NCI-H510A (cell line): ENCODE data around the gene ELL2.
"Not testable (repeated sequence)": the region's sequence is repeated elsewhere in the genome, so short reads cannot be mapped to it uniquely, and the experiment has no call there.

Source experiments
- DNase-seq: peaks from one replicate; lab custom pipeline; 2025; lab: John Stamatoyannopoulos, UW

ELL2 gene

DNA sequence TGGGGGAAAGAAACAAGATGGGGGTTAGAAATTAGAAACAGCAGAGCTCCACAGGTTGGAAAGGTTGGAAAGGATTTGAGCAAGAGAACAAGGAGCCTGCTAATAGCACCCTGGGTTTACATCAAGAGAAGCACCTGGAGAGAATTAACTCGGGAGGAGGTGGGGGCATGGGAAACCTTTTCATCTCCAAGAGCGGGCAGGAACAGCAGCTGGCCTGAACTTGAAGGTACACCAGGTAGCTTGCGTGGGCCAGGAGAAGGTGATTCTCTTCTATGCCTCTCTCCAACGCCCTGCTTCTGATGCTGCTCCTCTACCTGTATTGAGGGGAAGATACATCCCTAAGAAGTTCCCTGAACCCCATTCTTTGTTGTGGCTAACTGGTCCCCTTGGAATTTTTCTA lies 102.0 kb downstream of the ELL2 start:
- DNase-seq: no peak

DNA sequence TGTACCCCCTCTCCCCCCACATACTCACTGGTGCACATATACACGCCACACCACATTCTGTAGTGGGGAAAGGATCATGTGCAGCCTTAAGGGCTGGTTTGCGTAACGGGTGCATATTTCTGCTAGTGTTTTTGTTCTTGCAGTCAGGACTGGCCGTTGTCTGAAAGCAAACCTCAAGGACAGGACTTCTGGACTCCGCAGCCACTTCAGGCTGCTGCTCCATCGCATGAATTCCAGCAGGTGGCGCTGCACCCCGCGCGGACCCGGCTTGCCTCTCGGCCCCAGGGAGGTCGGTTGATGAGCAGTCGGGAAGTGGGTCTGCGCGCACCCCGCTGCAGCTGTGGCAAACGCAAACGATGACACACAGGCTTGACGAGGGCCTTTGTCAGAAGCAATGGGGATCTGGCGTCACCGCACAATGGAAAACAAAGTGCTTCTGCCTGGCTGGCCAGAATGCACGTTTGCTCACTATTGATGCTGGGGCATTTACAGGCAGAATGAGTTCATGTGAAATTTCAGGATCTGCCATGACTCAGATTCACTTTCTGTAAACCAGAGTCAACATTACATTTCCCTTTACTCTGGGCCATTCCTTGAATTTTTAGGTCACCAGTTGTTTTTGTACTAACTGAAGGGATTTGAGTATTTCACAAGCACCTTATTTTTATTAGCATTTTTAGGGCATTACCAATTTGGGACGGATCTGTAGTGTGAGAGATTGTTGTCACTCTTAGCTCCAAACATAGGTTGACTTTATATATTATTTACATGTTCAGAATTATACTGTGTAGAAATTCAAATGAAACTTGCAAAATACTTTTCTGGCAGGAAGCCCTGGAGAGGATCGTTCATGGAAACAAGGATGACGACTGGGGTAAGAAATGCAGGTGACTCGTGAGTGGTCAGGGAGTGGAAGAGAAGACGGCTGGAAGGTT lies 102.7 kb downstream of the ELL2 start:
- peak; percentile 73 for DNase-seq

DNA sequence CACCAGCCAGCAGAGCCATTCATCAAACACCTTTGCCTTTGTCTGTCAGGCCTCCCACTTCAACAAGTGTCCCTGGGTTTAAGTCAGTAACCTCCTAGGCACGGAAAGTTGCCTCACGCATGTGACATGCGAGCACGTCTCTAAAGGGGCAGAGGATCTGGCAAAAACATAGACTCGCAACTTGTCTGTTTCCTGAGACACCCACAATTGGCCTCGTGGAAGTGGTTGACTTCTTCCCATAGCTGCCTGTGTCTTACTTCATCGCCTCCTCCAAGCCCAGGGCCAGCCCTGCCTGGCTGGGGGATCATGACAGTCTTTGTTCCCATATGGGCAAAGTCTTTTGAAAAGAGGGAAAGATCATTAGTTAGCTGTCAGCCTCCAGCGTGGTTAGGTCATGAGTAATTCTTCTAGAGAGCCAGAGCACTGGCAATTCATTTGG lies 103.6 kb downstream of the ELL2 start:
- no peak for DNase-seq

DNA sequence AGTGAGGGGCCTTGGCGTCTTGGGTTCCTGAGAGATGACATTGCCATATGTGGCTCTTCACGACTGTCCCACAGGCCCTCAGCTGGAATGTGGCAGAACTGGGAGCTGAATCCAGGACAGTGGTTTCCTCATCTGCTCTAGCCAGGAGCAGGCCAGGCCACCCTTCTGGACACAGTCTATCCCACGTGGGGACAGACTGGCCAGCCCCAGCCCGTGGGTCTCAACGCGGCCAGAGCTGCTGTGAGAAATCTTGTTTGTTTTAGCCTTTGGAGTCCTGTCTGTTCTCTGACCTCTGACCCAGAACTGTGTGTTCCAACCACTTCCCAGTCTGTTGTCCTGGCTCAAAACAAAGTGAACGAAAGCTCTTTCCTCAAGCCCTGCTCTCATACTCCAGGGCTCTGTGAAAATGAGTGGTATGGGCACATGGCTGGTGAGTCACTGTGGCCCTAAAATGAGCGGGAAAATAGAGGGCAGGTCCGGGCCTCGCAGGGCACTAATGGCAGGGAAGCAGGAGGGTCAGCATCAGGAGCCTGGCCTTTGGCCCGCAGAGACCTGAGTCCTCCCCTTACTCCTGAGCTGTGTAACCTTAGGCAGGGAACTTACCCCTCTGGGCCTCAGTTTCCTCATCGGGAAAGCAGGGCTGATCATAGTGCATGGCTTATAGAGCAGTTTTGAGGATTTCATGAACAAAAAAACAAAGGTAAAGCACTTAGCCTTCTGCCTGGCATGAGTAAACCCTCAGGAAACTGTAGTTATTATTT lies 104.3 kb downstream of the ELL2 start:
- no peak for DNase-seq

DNA sequence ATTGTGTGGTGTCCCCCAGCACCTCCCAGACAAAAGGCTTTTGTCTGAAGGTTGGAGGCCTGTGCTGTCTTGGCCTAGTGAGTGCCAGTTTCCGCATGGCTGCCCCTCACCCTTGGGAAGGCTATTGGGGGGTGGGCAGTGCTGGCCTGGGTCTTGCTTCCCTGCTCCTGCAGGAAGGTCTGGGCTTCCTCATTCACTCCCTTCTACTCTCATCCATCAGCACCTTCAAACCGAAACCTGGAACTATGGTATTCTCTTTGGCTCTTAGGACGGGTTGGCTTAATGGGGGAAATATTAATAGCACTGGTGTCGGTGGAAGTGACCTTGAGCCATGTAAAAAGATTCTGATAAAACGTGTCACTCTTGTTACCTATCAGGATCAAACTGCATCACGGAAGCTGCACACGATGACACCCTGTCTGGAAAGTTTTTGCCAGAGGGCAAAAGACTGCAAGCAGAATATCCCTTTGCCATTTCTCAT lies 105.1 kb downstream of the ELL2 start:
- DNase-seq: no peak

DNA sequence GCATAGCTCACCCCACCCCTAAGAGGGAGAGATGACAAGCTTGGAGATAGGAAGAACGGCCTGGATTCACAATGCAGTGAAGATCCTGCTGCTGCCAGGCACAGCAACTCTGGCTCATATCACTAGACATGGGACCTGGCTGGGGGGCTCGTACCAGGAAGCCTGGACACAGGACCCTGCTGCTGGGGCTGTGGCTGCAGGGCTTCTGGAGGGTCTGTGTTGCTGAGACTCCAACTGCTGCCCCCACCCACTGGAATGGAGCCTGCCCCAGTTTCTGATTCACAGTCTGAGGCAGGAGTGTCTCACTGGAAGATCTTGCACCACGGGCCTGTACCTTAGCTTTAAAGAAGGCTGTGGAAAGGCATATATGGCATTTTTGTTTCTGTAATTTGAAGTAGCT lies 108.2 kb downstream of the ELL2 start:
- DNase-seq: no peak

DNA sequence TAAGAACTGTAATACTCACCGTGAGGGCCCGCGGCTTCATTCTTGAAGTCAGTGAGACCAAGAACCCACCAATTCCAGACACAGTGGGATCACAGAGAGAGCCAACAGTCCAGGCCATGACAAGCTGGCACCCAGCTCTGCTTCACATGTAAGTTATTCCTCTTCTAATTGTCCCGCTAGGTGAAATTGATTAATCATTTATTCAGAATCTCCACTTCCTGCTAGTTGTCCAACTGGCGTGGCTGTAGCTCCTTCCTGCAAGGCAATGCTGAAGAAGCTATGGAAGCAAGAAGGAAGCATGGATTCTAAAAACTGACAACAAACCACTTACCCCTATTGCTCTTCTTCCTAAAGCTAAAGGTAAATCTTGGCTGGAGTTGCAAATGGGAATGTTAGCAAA lies 109.1 kb downstream of the ELL2 start:
- no peak for DNase-seq

DNA sequence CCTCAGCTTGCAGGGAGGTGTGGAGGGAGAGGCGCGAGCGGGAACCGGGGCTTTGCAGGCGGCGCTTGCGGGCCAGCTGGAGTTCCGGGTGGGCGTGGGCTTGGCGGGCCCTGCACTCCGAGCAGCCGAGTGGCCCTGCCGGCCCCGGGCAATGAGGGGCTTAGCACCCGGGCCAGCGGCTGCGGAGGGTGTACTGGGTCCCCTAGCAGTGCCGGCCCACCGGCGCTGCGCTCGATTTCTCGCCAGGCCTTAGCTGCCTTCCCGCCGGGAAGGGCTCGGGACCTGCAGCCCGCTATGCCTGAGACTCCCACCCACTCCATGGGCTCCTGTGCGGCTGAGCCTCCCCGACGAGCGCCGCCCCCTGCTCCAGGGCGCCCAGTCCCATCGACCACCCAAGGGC lies 110.5 kb downstream of the ELL2 start:
- not testable (repeated sequence) for DNase-seq

DNA sequence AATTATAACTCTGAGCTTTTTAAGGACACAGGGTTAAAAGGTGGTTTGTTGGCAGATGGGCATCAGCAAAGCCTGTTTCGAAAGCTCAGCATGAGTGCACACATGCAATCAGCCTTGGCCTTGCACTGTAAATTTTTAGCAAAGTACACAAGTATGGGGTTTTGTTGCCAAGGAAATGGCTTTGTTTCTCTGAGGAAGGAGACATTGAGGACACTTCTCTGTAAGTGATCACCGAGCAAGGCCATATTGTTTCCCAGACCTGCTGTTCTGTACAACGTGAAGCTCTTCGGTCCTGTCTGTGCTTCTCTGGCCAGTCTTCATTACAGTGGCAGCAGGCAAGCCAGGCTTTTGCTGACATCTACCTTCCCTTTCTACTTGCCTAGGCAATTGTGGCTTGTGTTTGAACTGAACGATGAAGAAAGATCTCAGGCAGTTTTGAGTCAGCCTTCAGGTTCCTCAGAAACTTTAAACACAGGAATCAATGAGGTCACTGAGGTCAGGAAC lies 111.2 kb downstream of the ELL2 start:
- DNase-seq: no peak

DNA sequence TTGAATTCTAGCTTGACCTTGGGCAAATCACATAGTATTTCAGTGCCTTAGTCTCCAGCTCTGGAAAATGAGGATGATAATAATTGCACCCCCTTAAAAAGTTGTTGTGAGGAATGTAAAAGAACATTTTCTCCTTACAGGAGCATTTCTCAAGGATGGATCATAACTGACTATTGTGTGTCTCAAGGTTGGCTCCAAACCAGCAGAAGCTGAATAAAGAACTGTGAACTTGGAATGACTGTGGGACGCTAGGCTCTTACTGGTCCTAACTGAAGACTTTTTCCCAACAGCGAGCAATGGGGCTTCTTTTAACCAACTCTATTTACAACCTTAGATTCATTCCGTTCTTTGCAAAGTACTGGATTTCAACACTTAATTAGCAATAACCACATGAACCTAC lies 113.0 kb downstream of the ELL2 start:
- DNase-seq: no peak

DNA sequence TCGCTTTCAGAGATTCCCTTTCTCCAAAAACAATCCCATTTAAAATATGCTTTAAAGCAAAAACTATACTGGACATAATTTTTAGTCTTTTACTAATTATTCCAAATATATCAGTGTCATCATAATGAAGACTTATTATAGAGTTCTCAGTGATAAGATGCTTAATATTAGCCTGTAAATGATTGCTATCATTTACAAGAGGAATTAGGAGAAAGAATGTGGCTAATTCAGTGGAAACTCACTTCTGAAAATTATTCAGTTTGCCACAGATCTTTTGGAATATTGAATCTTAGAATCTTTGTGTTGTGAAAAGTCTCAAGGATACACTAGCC lies 114.4 kb downstream of the ELL2 start:
- no peak for DNase-seq

DNA sequence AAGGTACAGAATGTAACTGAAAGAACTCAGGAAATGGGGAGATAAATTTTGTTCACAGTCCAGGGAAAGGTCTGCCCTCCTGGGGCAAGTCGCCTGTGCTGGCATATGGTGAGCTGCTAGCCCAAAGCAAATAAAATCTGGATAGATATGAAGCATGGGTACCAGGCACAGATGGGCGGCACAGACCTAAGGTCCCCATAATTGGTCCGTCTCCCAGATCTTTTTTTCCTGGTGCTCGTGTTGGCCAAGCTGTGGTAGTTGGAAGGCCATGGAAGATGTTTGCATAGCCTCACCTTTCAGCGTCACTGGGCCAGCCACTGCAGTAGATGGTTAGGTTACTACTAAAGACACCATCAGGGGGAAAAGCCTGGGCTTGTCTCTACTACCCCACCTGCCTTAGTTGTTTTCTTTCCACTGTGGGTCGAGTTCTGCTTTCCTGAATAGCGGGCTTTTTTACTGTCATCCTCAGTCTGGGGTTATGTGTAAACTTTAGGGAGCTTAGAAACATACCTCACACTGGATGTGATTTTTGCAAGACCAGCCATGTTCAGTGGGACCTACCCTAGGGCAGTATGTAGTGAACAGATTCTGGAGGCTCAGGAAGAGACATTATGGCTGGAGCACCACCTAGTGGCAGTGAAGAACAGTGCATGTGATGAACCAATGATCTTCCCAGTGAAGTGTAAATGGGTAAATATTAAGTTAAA lies 114.9 kb downstream of the ELL2 start:
- DNase-seq: no peak

DNA sequence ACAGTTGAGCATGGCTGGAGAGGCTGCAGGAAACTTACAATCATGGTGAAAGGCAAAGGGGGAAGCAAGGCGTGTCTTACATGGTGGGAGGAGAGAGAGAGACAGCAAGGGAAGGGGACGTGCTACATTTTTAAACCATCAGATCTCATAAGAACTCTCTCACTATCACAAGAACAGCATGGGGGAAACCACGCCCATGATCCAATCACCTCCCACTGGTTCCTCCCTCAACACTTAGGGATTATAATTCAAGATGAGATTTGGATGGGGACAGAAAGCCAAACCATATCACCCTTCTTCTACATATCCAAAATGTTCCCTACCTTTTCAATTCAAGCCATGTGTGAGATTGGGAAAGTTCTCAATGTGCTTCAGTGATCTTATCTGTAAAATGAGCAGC lies 116.3 kb downstream of the ELL2 start:
- DNase-seq: no peak

DNA sequence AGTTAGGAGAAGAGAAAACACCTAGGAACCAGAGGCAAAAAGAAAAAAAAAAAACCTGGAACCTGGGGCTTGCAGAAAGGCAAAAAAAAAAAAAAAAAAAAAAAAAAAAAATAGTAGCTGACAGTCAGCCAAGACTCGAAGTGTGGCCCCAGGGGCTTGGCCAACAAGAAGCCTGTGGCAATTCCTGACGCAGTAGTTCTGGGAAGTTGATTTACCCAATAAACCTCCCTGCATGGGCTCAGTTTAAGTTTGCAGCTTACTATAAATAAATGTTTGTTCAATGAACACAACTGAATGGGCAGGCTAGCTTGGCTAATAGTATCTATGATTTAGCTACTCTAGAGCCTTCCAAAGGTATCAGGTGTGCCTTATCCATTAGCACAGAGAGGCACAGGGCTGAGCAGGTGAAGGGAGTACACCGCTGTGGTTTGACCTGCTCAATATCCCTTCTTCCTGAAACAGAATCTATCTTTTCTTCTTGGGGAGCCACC lies 117.9 kb downstream of the ELL2 start:
- no peak for DNase-seq

DNA sequence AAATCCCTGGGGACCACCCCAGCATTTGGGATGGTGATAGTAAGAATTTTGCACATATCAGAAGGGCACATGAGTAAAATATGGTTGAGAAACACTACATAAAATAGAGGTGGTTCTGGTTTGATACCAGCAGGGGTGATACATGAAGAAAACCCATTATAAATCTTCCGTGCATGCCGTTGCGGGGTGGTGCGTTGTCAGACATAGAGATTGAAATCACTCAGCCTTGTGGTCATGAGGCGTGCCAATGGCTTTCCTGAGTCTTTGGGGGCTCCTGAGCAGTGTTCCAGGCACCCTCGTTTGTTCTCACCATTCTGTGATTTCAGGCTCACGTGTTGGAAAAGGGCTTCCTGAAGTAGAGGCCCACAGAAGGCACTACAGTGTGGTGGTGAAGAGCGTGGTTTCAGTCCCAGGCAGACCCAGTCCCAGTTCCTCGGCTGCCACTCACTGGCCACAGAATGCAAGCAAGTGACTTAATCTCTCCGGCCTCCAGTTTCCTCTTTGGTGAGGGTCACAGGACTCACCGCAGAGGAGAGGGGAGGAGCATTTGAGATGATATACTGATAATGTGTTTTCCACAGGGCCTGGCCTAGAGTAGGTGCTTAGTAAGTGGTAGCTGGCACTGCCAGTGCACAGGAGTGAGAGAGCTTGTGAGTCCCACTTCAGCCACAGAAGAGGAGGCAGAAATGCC lies 118.7 kb downstream of the ELL2 start:
- no peak for DNase-seq

DNA sequence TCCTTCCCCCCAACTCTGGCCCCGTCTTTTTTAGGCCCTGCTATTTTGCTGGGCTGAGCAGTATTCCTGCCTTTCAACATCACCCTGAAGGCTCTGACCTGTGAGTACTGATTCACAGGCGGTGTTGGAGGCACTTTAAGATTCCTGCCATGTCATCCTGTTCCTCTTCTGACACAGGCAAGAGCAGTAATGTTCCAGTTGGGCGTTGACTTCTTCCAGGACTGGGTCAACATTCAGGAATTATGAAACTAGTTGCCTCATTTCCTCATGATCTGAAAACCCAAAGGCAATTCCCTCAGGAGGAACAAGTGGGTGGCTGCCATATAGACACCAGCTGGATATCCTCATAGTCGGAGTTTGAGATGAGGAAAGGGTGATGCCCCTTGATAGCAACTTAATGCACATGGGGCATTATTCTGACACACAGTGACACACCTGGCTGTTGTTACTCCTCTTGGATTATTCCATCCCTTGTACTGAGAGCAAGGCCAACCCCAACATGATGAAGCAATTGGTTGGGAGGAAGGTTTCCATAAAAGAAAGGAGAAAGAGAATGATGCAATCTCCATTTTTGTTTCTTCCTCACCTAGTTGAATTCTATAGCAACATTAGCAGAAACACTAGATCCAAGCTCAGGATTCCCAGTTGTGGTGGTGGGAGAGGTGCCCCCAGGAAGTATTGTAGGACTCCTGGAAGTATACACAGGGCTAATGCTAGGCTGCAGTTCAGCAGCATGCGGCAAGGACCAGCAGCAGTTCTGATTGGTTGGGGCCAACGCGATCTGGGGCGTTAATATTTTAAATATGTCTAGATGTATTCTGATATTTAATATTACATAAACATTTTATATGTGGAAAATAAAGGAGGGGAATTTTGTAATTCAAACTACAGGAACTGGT lies 119.5 kb downstream of the ELL2 start:
- DNase-seq: no peak

DNA sequence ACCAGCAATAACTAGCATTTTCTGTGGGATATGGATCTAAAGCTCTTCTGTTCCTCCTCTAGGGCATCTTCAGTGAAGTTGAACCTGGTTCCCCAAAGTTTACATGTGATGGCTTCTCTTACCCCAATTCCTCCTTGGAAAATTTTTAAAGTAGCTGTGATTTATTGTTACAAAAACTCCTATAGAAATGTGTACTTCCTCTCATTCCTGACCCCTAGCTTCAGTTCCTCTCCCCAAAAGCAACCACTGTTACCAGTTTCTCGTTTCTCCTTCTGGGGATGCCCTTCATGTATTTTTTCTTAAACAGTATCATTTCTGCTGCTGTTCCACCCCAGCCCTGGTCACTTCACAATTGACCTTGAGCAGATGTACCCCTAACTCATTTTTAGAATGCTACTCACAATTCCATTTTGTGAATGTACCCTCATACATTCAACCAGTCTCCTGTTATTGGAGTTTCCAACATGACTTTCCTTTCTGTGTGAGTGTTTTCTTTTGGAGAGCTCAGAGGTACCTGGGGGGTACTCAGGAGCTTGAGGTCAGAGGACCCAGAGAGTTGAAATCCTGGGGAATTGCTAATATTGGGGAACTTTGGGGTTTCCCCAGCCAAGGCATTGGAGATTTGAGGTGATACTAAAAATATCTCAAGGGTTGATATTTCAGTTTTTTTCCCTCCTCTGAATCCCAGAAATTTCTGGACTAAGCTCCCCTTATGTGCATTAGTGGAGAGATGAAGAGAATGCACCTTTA lies 120.5 kb downstream of the ELL2 start:
- DNase-seq: no peak

DNA sequence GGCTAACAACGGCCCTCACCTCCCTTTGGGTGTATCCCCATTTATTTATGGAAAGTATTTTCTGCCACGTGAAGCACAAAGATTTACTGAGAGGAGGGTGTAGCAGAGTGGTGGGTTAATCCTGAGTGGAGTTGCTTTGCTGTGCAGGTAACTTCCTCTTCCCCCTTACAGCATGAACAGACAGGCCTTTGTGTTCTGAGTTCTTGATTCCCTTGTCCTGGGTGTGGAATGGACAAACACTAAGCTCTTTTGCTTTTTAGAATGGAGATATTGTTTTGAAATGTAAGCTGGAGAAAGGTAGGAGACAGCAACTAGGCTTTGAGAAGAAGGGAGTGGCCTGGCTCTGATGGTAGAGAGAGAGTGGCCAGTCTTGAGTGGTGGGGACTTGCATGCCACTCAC lies 122.0 kb downstream of the ELL2 start:
- no peak for DNase-seq

DNA sequence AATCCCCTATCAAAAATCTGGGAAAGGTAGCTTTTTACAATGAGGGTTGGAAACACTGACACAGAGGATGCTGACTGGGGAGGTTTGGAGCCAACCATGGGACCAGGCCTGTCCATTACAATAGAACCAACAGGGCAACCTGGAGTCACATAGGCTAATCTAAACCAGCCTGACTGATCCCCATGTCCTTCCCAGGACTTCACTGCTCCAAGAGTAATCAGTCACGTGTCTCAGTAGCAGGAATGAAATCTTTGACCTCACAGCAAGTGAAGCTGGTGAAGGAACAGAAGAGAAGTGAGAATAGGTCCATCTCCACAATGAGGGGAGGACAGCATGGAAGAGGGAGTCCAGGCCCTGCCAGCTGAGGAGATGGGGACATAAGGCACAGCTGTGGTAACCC lies 123.1 kb downstream of the ELL2 start:
- no peak for DNase-seq

DNA sequence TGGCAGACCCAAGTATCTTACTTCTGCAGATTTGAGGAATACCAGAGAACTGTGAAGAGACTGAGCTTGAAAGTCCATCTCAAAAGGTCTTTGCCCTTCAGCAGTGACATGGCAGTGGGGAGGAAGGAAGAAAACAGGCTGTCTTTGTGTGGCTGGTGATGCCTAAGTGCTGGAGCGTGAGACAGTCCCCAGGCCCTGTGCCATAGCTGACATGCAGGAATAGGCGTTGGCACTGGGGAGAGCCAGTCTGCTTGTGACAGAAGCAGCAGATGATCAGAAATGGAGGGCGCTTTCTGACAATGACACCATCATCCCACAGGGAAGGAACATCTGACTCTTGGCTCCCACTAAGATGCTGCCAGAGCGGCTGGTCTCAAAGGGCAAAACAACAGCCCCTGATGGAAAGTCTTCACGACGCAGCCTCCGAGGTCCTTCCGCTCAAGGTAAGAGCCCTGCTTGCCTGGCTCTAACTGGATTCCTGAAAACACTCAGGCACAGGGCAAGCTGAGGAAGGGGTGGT lies 123.6 kb downstream of the ELL2 start:
- DNase-seq: no peak
